Pons (tissue), 1 donor: ENCODE results near the gene ADAM8.
"Not testable (repeated sequence)": the region's sequence is repeated elsewhere in the genome, so short reads cannot be mapped to it uniquely, and the experiment has no call there.

Experiments
- DNase-seq: peaks from one replicate; pipeline ENCODE4 v3.0.0-alpha.2; 2016; ENCODE audit warnings: low spot score

The ADAM8 gene

GRCh38 chr10:133276435-133277201 lies at the start of gene ADAM8:
Gene ADAM8 (minus strand): TSS chr10:133276868. CDS start chr10:133276817, 51 bp downstream.
- DNase-seq: no peak

DNA sequence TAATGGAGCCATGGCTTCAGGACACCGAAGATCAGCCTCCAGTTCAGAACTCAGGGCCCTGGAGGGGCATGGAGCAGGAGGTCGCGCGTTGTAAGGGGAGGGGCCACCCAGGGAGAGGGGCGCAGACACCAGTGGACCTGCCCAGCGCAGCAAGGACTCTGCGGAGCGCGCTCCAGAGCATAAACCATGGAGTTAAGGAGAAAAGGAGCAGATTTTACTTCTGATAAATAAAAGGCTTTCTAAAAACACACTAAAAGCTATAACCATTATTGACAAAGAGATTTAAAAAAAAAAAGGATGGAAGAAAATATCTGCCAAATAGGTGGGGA lies 49.5 kb upstream of the ADAM8 start:
- DNase-seq: no peak

DNA sequence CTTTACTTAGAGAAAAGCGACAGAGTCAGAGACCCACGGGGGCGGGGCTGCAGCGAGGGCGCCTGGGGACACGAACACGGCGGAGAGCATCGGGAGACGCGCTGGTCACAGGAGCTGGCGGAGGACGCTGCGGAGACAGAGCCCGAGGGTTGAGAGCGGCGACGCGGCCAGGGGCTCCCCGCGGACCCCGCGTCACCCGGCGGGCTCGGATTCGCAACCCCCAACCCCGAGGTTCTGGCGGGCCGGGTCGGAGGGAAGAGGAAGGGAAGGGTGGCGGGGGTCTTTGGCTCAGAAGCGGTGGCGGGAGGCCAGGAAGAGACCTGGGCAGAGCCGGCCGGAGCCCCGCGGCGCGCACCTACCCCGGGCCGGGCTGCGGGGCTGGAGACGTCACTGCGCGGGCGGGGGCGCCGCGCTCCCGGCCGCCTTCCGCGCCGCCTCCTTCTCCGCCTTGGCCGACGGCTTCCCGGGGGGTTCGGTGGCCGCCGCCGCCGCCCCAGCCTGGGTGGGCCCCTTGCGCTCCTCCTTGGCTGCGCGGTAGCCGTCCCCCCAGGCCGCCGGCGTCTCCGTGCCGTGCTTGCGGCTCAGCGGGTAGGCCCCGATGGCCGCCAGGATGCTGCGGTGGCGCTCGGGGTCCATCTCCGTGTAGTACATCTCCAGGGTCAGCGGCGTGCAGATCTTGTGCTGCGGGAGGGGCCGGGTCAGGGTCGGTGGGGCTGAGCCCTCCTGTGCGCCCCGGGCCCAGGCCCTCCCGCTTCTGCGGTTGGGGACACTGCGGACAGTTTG lies 49.0 kb upstream of the ADAM8 start:
- DNase-seq: no peak

DNA sequence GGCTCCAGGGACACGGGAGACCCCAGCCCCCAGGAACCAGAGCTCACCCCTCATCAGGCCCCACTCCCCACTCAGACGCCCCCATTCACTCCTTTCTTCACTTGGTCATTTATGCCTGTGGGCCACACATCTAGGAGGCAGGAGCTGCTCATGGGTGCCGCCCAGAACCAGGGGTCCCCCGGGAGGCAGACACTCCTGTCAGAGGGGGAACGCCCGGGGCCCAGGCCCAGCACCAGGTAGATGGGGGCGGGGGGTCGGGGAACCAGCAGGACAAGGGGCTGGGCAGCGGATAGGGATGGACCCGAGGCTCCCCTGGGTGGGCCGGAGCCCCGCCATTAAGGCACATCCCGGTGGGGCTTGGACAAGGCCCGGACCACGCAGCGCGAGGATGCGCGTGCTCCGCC lies 48.2 kb upstream of the ADAM8 start:
- no peak for DNase-seq

GRCh38 chr10:133324198-133324792 lies 47.6 kb upstream of the ADAM8 start:
- DNase-seq: no peak

- not testable (repeated sequence) for DNase-seq
Measured at GRCh38 chr10:133322064-133322709, 45.5 kb upstream of the ADAM8 start.

GRCh38 chr10:133320852-133321422 lies 44.3 kb upstream of the ADAM8 start:
- DNase-seq: not testable (repeated sequence)

DNA sequence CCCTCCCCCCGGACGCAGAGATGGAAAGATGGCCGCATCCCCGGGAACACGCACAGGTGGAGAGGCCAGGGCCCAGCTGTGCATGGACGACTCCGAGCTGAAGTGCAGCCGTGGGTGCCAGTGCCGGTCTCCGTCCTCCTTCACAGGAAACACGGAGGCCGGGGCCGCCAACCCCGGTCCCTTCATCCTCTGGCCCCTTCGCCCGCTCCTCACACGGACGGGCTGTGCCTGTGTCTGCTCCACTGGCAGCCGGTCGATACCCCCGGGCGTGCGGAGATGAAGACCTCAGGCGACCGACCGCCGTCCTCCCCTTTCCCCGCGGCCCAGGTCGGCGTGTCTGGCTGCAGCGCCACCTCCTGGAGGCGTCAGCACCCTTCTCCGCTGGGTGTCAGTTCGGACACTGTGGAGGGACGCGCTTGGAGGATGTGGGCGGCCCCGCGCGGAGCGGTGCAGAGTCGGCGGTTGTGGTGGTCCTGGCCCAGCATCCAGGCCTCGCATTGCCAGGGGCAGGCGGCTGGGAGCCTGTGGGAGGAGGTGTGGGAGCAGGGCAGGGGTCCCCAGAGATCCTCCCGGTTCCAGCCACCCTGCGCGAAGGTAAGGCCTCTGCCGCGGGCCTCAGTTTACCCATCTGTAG lies 41.9 kb upstream of the ADAM8 start:
- no peak for DNase-seq

GRCh38 chr10:133316732-133317131 lies 40.1 kb upstream of the ADAM8 start:
- DNase-seq: no peak

DNA sequence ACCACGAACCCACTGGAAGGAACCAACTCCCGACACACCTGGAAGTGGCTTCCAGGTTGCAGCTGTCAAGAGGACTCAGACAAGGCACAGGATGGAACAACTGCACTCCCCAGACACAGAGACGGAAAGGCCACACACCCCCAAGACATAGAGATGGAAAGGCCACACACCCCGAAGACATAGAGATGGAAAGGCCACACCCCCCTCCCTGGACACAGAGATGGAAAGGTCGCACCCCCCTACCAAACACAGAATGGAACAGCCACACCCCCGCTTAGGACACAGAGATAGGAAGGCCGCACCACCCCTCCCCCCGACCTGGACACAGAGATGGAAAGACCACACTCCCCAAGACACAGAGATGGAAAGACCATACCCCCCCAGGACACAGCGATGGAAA lies 39.6 kb upstream of the ADAM8 start:
- no peak for DNase-seq

DNA sequence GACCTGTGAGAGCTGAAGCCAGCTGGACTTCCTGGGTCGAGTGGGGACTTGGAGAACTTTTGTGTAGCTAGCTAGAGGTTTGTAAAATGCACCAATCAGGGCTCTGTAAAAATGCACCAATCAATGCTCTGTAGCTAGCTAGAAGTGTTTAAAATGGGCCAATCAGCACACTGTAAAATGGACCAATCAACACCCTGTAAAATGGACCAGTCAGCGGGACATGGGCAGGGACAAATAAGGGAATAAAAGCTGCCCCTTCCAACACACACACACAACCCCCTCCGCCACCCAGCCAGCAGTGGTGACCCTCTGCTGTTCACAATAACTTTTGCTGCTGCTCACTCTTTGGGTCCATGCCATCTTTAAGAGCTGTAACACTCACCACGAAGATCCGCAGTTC lies 39.2 kb upstream of the ADAM8 start:
- no peak for DNase-seq

GRCh38 chr10:133314911-133315310 lies 38.2 kb upstream of the ADAM8 start:
- no peak for DNase-seq

- no peak for DNase-seq
Measured at GRCh38 chr10:133313192-133313591, 36.5 kb upstream of the ADAM8 start.

DNA sequence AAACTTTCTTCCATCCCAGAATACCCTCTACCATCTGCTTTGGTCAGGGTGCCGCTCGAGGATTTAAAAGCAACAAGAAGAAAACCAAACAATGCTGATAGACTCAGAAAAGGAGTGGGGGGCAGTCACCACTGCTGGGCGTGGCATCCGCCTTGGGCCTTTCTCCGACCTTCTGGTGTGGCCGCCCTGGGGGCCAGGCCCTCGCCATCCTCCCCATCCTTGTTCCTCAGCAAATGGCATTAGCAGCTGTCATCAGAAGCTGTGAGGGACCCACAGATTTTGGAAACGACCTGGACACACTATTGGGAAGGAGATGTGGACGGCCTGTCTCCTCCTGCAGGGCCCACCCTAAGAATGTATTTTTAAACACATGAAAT lies 36.1 kb upstream of the ADAM8 start:
- no peak for DNase-seq

- no peak for DNase-seq
Measured at GRCh38 chr10:133312016-133312768, 35.5 kb upstream of the ADAM8 start.

GRCh38 chr10:133311570-133311969 lies 34.9 kb upstream of the ADAM8 start:
- DNase-seq: no peak

DNA sequence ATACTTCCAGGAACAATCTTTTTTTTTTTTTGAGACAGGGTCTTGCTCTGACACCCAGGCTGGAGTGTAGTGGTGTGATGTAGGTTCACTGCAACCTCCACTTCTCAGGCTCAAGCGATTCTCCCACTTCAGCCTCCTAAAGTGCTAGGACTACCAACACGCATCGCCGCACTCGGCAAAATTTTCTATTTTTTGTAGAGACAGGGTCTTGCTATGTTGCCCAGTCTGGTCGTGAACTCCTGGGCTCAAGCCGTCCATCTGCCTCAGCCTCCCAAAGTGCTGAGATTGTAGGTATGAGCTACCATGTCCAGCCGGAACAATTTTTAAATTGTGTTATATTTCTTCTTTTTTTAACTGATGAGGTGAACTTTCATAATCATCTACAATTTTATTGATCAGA lies 34.1 kb upstream of the ADAM8 start:
- DNase-seq: no peak

GRCh38 chr10:133310399-133310755 lies 33.7 kb upstream of the ADAM8 start:
- DNase-seq: no peak

GRCh38 chr10:133309720-133310398 lies 33.2 kb upstream of the ADAM8 start:
- DNase-seq: no peak

- peak; percentile 84 for DNase-seq
Measured at GRCh38 chr10:133309100-133309719, 32.5 kb upstream of the ADAM8 start.
